Breast epithelium (tissue), 3 donors: ENCODE data around the gene NOL9.

ENCODE experiments used
- POLR2A ChIP-seq: fragments of 450-650 bp; IDR thresholded peaks from one replicate; pipeline ENCODE4 v1.6.1; 2016; ENCODE audit warnings: antibody characterized with exemption, mild to moderate bottlenecking, moderate library complexity
- TF ChIP-seq, protein P1 (sequence below), 3 donors: fragments of 450-650 bp; IDR thresholded peaks; one replicate each; pipeline ENCODE4 v1.5.1; 2016 to 2017; ENCODE audit warnings: antibody characterized with exemption in 3 of 3, mild to moderate bottlenecking in 3 of 3, moderate library complexity in 3 of 3

DNA sequence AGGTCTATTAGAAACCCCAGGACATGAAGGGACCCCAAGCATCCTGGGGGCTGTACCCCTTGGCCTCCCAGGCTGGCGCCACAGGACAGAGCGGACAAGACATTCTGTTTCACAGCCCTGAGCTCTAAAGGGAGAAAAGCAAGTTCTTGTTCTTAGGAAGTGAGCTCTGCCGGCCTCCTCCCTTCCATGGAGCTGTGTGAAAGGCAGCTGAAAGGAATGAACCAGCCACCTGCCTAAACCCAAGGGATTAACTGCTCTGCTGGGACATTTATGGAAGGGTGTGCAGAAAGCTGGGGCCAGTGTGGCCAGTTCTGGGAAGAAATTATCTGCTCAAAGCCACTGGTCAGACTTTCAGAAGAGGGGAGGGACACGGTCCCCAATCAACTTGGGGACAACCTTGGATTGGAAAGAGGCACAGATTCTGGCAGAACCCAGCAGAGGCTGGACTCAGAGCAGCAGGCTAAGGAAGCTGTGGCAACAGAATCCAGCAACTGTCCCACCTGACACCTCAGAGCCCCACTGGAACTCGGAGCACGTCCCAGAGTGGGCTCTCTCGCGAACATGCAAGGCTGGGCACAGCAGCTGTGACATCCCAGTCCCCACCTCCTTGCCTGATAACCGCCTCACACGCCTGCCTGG, 46.2 kb upstream of the NOL9 start:
- no peak for TF ChIP-seq POLR2A
- TF ChIP-seq, protein P1, sequence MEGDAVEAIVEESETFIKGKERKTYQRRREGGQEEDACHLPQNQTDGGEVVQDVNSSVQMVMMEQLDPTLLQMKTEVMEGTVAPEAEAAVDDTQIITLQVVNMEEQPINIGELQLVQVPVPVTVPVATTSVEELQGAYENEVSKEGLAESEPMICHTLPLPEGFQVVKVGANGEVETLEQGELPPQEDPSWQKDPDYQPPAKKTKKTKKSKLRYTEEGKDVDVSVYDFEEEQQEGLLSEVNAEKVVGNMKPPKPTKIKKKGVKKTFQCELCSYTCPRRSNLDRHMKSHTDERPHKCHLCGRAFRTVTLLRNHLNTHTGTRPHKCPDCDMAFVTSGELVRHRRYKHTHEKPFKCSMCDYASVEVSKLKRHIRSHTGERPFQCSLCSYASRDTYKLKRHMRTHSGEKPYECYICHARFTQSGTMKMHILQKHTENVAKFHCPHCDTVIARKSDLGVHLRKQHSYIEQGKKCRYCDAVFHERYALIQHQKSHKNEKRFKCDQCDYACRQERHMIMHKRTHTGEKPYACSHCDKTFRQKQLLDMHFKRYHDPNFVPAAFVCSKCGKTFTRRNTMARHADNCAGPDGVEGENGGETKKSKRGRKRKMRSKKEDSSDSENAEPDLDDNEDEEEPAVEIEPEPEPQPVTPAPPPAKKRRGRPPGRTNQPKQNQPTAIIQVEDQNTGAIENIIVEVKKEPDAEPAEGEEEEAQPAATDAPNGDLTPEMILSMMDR (IDR thresholded peaks at IDR 0.05) = no peak
